Erythroblast (primary cell): Measurements from ENCODE around the gene ITPR1.

Source experiments
- GATA1 ChIP-seq: IDR thresholded peaks from 2 replicates; pipeline ENCODE4 v1.6.1; 2011; ENCODE audit warnings: low read depth, mild to moderate bottlenecking, control low read depth, low read length, moderate library complexity
- POLR2A ChIP-seq: IDR thresholded peaks from 2 replicates; pipeline ENCODE4 v1.6.1; 2011; ENCODE audit warnings: mild to moderate bottlenecking, low read length

DNA sequence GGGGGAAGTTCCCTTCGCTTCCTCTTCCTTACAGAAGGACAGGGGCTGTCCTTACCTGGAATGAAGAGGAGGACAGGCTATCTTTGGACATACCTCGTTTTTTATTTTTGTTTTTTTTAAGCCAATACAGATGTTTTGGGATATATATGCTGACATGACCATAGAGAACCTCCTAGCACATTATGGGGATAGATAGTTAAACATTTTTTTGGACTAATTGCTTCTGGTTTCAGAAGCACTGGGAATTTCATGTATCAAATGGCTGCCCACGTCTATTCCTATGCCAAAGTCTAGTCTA is 247.9 kb downstream of the ITPR1 start:
- TF ChIP-seq POLR2A (no peak), GATA1 (no peak)
